A549 (cell line): ENCODE results near the gene PCBP3.

Experiments
- BHLHE40 ChIP-seq: IDR thresholded peaks from 2 replicates; pipeline ENCODE4 v1.6.1; 2012; ENCODE audit warnings: low read depth, low read length, inconsistent platforms
- HOXB13 ChIP-seq: fragments of 250-450 bp; sonication (Bioruptor Pico); IDR thresholded peaks from 2 replicates; pipeline ENCODE4 v1.5.0; 2020; ENCODE audit warnings: low read depth, mild to moderate bottlenecking, moderate library complexity
- PBX3 ChIP-seq: IDR thresholded peaks from 2 replicates; pipeline ENCODE4 v1.6.1; 2012
- POLR2A ChIP-seq: IDR thresholded peaks from 2 replicates; pipeline ENCODE4 v1.6.1; 2012; ENCODE audit warnings: mild to moderate bottlenecking, low read length
- RFX5 ChIP-seq: fragments of 450-650 bp; IDR thresholded peaks from 2 replicates; pipeline ENCODE4 v1.7.1; 2014; ENCODE audit warnings: antibody characterized with exemption, mild to moderate bottlenecking, moderate library complexity
- ZSCAN20 ChIP-seq: fragments of 250-450 bp; sonication (Bioruptor Pico); IDR thresholded peaks from 2 replicates; pipeline ENCODE4 v1.8.0; 2022; ENCODE audit warnings: mild to moderate bottlenecking, moderate library complexity

- TF ChIP-seq BHLHE40, result no peak
- no peak for TF ChIP-seq POLR2A
- TF ChIP-seq RFX5, result no peak
- no peak for TF ChIP-seq PBX3
- no peak for TF ChIP-seq HOXB13 (CRISPR knock-in tag)
- no peak for TF ChIP-seq ZSCAN20 (CRISPR knock-in tag)
Measured at GRCh38 chr21:45935628-45936027, 292.1 kb downstream of the PCBP3 start.
